Dermis microvascular lymphatic vessel endothelial cell (primary cell): ENCODE data around the gene CBX1. TPM values are rescaled to one million over a fixed set of nuclear protein-coding genes. Genes with fewer than 3 reads are reported as not detected.
A peak's percentile ranks its signal among the peaks of the same experiment; 100 is the strongest.
"Not testable (repeated sequence)": the region's sequence is repeated elsewhere in the genome, so short reads cannot be mapped to it uniquely, and the experiment has no call there.

Source experiments
- DNase-seq, 2 donors: peaks; one replicate each; pipeline versions ENCODE4 v3.0.0 to v3.0.0-alpha.2; 2010; ENCODE audit warnings: low read depth in 2 of 2
- total RNA-seq: library from RNA; depleted of rRNA; stranded (reverse); fragments of >200 nt; gene quantifications from 2 replicates; pipeline ENCODE4 v1.2.1, GENCODE V29; 2014

The CBX1 gene
- total RNA-seq, 1 donor from 2014 or later, result 43.4 TPM

- no peak for DNase-seq
Observed at GRCh38 chr17:48123776-48124388, 22.6 kb upstream of the CBX1 start.

DNA sequence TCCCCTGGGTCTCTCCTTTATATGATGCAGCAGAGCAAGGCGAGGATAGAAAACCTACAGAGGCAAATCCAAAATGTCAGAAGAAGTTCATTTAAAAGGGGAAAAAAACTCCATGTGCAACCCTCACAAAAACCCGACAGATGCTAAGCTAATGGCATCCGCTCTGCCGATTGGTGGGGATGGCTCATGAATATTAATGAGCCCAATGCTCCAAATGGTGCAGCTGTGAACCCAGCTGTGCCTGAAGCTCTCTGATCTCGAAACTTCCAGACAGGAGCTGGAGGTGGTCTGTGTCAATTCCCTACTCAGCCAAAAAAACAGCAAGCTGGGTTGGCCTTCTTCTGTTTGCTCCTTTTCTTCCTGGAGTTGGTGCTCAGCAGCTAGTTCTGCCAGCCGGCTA lies 21.8 kb upstream of the CBX1 start:
- DNase-seq, result no peak

- DNase-seq, result no peak
Observed at GRCh38 chr17:48122665-48123045, 21.4 kb upstream of the CBX1 start.

- DNase-seq, result no peak
Observed at GRCh38 chr17:48121923-48122664, 20.8 kb upstream of the CBX1 start.

DNA sequence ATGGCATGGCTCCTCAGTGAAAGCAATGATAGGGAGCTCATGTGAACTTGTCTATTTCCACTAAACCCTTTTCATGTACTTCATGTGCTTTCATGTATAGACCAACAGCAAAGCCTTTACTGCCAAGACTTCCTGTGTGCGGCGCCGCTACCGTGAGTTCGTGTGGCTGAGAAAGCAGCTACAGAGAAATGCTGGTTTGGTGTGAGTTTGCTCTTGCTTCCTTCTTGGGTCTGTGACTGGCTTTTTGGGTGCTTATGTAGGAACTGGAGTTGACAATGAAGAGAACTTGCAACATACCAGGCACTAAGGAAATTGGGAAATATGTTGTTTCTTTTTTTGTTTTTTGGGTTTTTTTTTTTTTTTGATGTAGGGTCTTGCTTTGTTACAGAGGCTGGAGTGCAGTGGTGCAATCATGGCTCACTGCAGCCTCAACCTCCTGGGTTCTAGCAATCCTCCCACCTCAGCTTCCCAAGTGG lies 12.0 kb upstream of the CBX1 start:
- no peak for DNase-seq

GRCh38 chr17:48111937-48112241 lies 10.6 kb upstream of the CBX1 start:
- DNase-seq, result no peak

GRCh38 chr17:48110761-48111160 lies 9.5 kb upstream of the CBX1 start:
- no peak for DNase-seq

DNA sequence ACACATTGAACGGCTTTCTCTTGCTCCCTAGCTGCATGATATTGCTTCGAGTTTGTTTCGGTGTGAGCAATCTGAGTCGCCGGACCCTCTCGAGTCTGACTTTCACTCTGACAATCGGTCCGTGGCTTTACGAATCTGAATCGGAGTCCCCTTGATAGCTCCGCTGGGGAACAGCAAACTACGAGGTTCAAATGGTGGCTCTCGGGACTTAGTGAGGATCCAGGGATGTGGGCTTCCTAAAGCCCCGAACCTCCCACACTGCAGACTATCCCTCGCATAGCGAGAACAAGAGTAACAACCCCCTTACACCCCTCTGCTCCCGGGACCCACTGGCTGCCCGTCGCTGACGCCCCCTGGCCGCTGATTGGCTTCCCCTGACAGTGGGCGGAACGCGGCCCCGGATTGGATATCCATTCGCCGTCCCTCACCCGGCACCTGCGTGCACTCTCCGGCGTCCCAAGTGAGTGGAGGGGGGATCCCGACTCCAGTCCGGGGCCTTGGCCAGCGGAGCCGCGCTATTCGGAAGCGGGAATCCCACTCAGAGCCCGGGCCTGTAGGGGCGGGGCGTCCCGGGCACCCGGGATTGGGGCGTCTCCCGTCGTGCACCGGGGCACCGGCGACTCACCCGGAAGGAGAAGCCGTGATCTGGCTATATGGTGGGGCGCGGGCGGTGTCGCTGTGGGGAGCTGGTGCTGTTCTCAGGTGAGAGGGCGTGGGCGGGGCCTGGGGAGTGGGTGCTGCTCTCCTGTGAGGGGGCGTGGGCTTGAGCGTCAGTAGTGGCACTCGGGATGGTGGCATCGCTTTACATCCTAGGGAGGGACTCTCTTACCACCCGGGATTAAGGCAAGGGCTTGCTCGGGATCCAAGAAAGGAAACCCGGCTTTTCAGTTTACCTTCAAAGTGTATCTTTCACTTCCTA lies 6.1 kb upstream of the CBX1 start, which contains the start of gene SNX11:
Gene SNX11 (plus strand): TSS at position 630 of the 919 bp plus-strand sequence. CDS start 4,278 bp downstream, outside the sequence.
- peak; percentile 53 to 91 for DNase-seq

DNA sequence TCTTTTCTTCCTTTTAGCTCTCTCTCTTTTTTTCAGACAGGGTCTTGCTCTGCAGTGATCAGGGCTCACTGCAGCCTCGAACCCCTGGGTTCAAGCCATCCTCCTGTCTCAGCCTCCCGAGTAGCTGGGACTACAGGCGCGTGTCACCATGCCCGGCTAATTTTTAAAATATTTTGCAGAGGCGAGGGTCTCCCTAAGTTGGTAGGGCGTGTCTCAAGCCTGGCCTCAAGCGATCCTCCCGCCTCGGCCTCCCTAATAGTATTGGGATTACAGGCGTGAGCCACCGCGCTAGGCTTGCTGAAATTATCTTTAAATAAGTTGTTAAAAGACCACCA lies 5.5 kb upstream of the CBX1 start:
- no peak for DNase-seq

DNA sequence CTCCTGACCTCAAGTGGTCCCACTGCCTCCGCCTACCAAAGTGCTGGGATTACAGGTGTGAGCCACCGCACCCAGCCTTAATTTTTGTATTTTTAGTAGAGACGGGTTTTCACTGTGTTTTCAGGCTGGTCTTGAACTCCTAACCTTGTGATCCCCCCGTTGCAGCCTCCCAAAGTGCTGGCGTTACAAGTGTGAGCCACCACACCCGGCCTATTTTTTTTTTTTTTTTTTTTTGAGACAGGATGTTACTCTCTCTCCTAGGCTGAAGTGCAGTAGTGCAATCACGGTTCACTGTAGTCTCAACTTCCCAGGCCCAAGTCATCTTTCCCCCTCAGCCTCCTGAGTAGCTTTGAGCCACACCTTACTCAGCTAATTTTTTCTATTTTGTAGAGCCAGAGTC lies 3.2 kb upstream of the CBX1 start:
- no peak for DNase-seq

GRCh38 chr17:48102798-48103715 lies 1.8 kb upstream of the CBX1 start:
- DNase-seq, result no peak

- DNase-seq, result no peak
Observed at GRCh38 chr17:48102043-48102750, 919 bp upstream of the CBX1 start.

GRCh38 chr17:48100591-48101011 lies 677 bp downstream of the CBX1 start:
- DNase-seq, result peak in 1 of 2 donors; percentile 43

DNA sequence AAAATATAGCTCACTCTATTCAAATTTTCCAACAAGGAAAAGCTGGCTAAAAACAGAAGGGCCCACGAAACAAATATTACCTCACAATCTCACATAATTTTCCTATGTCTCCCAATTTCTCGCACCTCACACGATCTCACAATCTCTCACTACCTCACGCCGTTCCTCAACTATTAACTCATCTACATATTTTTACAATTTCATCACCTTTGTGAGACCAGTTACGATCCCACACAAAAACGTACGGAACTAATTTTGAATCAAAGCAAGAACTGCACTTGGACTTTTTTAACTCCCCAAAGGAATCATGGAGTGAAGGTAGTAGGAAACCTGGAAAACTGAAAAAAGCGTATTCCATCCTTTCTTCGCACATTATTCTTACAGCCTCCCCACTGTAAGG lies 1.1 kb downstream of the CBX1 start:
- no peak for DNase-seq

- no peak for DNase-seq
Observed at GRCh38 chr17:48095611-48096010, 5.7 kb downstream of the CBX1 start.

- peak in 1 of 2 donors; percentile 12 for DNase-seq
Observed at GRCh38 chr17:48093341-48094045, 7.8 kb downstream of the CBX1 start.

DNA sequence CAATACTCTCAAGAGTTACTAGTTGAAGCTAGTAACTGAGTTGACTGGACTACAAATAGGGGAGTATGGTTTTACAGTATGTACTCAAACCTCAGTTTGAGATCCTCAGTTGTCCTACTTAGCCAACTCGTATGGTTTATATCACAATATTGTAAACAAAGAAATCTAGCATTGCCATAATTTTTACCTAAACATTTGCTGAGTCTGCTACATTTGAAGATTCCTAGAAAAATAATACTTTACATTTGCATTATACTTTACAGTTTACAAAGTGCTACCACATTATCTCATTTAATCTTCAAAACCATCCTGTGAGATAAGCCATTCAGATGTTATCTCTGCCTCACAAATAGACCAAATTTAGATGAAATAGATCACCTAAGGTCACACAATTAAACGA lies 16.3 kb downstream of the CBX1 start:
- no peak for DNase-seq

- no peak for DNase-seq
Observed at GRCh38 chr17:48081858-48082257, 19.4 kb downstream of the CBX1 start.

- DNase-seq, result not testable (repeated sequence)
Observed at GRCh38 chr17:48077152-48077551, 24.1 kb downstream of the CBX1 start.
